Choroid plexus epithelial cell (primary cell): ENCODE measurements around the gene KCNB1.
"Not testable (repeated sequence)": the region's sequence is repeated elsewhere in the genome, so short reads cannot be mapped to it uniquely, and the experiment has no call there.

Experiments
- DNase-seq: peaks from one replicate; pipeline ENCODE4 v3.0.0-alpha.2; 2010; ENCODE audit warnings: low read depth
- H3K4me3 ChIP-seq: 2 replicates; pipeline ENCODE4 v1.5.1; 2011; ENCODE audit warnings: low read depth, mild to moderate bottlenecking, control low read depth, low read length, moderate library complexity
- CTCF ChIP-seq: conservative IDR thresholded peaks from 2 replicates; pipeline ENCODE4 v1.5.1; 2011; ENCODE audit warnings: low read depth, mild to moderate bottlenecking, control low read depth, inconsistent platforms, low read length, moderate library complexity

Gene KCNB1

GRCh38 chr20:49415005-49415667 is 67.3 kb downstream of the KCNB1 start:
- H3K4me3 ChIP-seq: no peak overlapping the region
- no peak for TF ChIP-seq CTCF
- DNase-seq: no peak

GRCh38 chr20:49413677-49414076 is 68.8 kb downstream of the KCNB1 start:
- no peak overlapping the region for H3K4me3 ChIP-seq
- no peak for DNase-seq
- no peak for TF ChIP-seq CTCF

DNA sequence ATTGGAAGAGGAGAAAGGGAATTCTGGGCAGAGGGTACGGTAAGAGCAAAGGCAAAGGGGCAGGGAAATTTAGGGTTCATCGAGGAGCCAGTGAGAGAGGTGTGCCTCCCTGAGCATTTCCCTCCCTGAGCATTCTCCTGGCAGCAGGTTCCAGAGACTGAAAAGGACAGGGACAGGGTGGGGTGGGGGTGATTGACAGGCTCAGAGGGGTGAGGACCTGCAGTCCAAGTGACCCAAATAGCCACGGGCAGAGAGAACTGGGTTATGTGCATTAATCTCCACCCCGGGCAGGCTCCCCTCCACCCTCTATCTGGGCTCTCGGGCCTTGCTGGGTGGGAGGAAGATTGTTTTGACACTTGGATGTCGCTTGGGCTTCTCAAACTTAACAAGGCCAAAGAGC is 69.5 kb downstream of the KCNB1 start:
- no peak for DNase-seq
- no peak for TF ChIP-seq CTCF

GRCh38 chr20:49412254-49412653 is 70.2 kb downstream of the KCNB1 start:
- no peak for DNase-seq
- no peak for TF ChIP-seq CTCF
- no peak overlapping the region for H3K4me3 ChIP-seq

More for the DNA sequence above, 69.5 kb downstream of the KCNB1 start:
- no peak overlapping the region for H3K4me3 ChIP-seq

GRCh38 chr20:49411221-49411925 is 71.1 kb downstream of the KCNB1 start:
- no peak for TF ChIP-seq CTCF
- DNase-seq: no peak
- no peak overlapping the region for H3K4me3 ChIP-seq

GRCh38 chr20:49409975-49410621 is 72.4 kb downstream of the KCNB1 start:
- not testable (repeated sequence) for H3K4me3 ChIP-seq, DNase-seq

- TF ChIP-seq CTCF: no peak
Measured at GRCh38 chr20:49409302-49409974, 73.0 kb downstream of the KCNB1 start.

More at GRCh38 chr20:49409302-49409974, 73.0 kb downstream of the KCNB1 start:
- H3K4me3 ChIP-seq: no peak overlapping the region
- DNase-seq: no peak
